Brain microvascular endothelial cell (primary cell): ENCODE data around the gene CEACAM1.

Experiments used
- DNase-seq: peaks from one replicate; pipeline ENCODE4 v3.0.0-alpha.2; 2020
- H3K27ac ChIP-seq: fragments of 250-450 bp; sonication (Bioruptor Pico); 2 replicates; pipeline ENCODE4 v1.5.1; 2020; ENCODE audit warnings: mild to moderate bottlenecking, moderate library complexity
- H3K27me3 ChIP-seq: fragments of 250-450 bp; sonication (Bioruptor Pico); replicated peaks from 2 replicates; pipeline ENCODE4 v1.5.1; 2020; ENCODE audit warnings: mild to moderate bottlenecking
- H3K36me3 ChIP-seq: fragments of 250-450 bp; sonication (Bioruptor Pico); replicated peaks from 2 replicates; pipeline ENCODE4 v1.5.1; 2020; ENCODE audit warnings: mild to moderate bottlenecking
- H3K4me3 ChIP-seq: 2 replicates; pipeline ENCODE4 v1.5.1; 2011; ENCODE audit warnings: low read depth, mild to moderate bottlenecking, control low read depth, low read length, moderate library complexity
- CTCF ChIP-seq: IDR thresholded peaks from 2 replicates; pipeline ENCODE4 v1.5.1; 2011; ENCODE audit warnings: low read depth, mild to moderate bottlenecking, moderate library complexity, low read length, control low read depth, inconsistent platforms; ENCODE audit errors: missing control alignments
- in situ Hi-C: cut with HindIII; loops from 2 replicates; pipeline ENCODE4 v1.10.0; 2017; ENCODE audit warnings: low sequenced_read_pairs, low pct_ligation_motif_present

The CEACAM1 gene

DNA sequence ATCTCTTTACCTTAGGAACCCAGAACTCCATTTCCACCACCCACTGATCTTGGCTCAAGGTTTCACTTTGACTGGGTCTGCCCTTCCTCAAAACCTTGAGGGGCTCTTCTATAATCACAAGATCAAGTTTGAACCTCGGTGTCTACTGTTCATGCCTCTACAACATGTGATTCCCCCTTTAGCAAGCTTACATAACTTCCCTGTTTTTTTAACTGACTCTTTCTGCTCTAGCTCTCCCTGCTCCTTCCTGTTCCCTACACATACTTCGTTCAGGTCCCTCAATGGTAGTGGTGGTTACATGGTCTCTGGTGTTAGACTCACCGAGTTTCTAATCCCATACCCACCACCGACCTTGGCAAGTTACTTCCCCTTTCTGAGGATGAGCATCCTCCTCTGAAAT is 39.7 kb upstream of the CEACAM1 start:
- DNase-seq = no peak
- in situ Hi-C loops = no loop called here
- no peak overlapping the region for H3K4me3 ChIP-seq
- TF ChIP-seq CTCF = no peak
- no peak overlapping the region for H3K27ac ChIP-seq
- H3K36me3 ChIP-seq = no peaks in the 10 kb centered on the region
- no peaks in the 10 kb centered on the region for H3K27me3 ChIP-seq

DNA sequence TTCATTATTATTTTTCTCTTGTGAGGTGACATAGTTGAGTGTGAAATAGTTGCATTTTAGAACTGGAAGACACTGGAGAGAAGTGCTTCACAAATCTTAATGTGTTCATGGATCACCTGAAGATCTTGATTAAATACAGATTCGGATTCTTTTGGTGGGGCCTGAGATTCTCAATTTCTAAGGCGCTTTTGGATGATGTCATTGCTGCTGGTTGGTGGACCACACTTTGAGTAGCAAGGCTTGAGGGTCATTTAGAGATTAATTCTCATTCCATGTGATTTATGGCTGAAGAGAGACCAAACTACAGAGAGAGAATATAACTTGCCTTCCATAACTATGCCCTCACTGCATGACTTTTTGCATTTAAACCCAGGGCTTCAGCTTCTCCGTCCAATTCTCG is 39.3 kb upstream of the CEACAM1 start:
- in situ Hi-C loops = no loop called here
- H3K4me3 ChIP-seq = no peak overlapping the region
- no peak for DNase-seq
- no peak overlapping the region for H3K27ac ChIP-seq
- TF ChIP-seq CTCF = no peak
- H3K36me3 ChIP-seq = no peaks in the 10 kb centered on the region
- no peaks in the 10 kb centered on the region for H3K27me3 ChIP-seq

DNA sequence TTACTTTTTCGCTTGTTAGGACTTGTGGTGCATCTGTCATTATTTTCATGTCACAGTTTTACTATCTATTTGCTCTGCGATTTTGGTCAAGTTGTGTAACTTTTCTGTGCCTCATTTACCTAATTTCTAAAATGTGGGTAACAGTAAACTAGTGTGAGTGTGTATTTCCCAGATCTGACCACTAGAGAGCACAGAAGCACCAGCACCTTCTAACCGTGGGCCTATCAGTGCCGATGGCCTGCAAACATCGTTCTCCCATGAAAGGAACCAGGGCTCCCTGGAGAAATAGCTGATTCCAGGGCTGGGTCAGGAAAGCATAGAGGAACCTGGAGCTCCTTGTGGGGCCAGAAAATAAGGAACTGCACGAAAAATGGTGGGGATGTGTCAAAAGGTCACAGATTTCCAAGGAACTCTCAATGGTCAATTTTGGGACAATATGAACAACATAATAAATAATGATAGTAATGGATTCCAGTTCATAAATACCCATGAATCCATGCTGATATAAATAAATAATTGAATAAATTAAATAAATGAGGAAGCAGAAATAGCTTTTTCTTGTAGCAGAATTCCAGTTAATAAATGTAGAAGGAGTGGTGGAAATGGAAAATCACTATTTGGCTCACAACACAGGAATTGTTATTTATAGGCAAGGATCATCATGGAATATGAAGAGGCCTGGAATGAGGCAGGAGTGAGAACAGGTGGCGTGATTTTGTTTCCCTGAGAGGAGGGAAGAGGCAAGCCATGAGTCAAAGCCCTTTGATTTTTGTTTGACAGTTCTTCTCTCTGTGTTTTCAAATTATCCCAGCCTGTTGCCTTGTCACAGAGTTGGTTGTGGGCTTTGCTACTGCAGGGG is 35.3 kb upstream of the CEACAM1 start:
- no peaks in the 10 kb centered on the region for H3K36me3 ChIP-seq
- H3K27ac ChIP-seq = no peak overlapping the region
- peak; percentile 72 for TF ChIP-seq CTCF
- in situ Hi-C loops = no loop called here
- no peak overlapping the region for H3K4me3 ChIP-seq
- DNase-seq = peak; percentile 36
- H3K27me3 ChIP-seq = peaks cover 24% of the 10 kb centered on the region

GRCh38 chr19:42561512-42561911 is 33.2 kb upstream of the CEACAM1 start:
- Histone ChIP-seq H3K36me3 (no peaks in the 10 kb centered on the region), H3K27me3 (peaks cover 27% of the 10 kb centered on the region), H3K4me3 (no peak overlapping the region), H3K27ac (no peak overlapping the region)
- in situ Hi-C loops = no loop called here
- DNase-seq = no peak
- TF ChIP-seq CTCF = peak; percentile 4

DNA sequence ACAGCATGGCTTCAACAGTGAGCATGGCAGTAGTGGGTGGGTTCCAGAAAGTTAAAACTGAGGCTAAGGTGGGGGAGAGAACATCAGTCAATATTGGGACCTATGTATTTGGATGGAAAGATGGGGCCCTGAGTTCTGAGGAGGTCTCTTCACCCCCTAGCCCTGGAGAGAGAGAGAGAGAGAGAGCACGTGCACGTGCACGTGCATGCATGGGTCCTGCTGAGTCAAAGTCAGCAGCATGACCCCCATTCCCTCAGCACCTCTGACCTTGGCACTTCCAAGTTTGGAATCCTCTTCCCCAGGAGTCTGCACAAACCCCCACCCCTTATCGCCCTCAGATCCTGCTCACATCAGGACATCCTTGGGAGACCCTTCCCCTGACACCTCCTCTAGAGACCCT is 32.5 kb upstream of the CEACAM1 start:
- H3K27ac ChIP-seq = no peak overlapping the region
- H3K4me3 ChIP-seq = no peak overlapping the region
- no peaks in the 10 kb centered on the region for H3K36me3 ChIP-seq
- no peak for DNase-seq
- in situ Hi-C loops = no loop called here
- H3K27me3 ChIP-seq = peaks cover 31% of the 10 kb centered on the region
- no peak for TF ChIP-seq CTCF
